ENCODE measurements around the gene CNIH1.
"Not testable (repeated sequence)": the region's sequence is repeated elsewhere in the genome, so short reads cannot be mapped to it uniquely, and the experiment has no call there.

The CNIH1 gene

GRCh38 chr14:54428527-54428926 lies 12.6 kb downstream of the CNIH1 start:
- no peak for DNase-seq (ENCODE audit: low read depth)

GRCh38 chr14:54427871-54428270 lies 13.3 kb downstream of the CNIH1 start:
- no peak for DNase-seq (ENCODE audit: low read depth)

GRCh38 chr14:54425537-54426274 lies 15.5 kb downstream of the CNIH1 start:
- no peak for DNase-seq (ENCODE audit: low read depth)

GRCh38 chr14:54425068-54425467 lies 16.1 kb downstream of the CNIH1 start:
- DNase-seq (ENCODE audit: low read depth) = no peak

- DNase-seq (ENCODE audit: low read depth) = no peak
Measured at GRCh38 chr14:54424479-54424901, 16.7 kb downstream of the CNIH1 start.

GRCh38 chr14:54423991-54424390 lies 17.2 kb downstream of the CNIH1 start:
- no peak for DNase-seq (ENCODE audit: low read depth)

GRCh38 chr14:54420478-54421142 lies 20.6 kb downstream of the CNIH1 start:
- DNase-seq (ENCODE audit: low read depth) = no peak

- DNase-seq (ENCODE audit: low read depth) = no peak
Measured at GRCh38 chr14:54411371-54411770, 29.8 kb downstream of the CNIH1 start.

GRCh38 chr14:54410215-54410614 lies 31.0 kb downstream of the CNIH1 start:
- DNase-seq (ENCODE audit: low read depth) = no peak

GRCh38 chr14:54403401-54404005 lies 37.7 kb downstream of the CNIH1 start:
- not testable (repeated sequence) for DNase-seq (ENCODE audit: low read depth)

GRCh38 chr14:54399560-54399959 lies 41.6 kb downstream of the CNIH1 start:
- DNase-seq (ENCODE audit: low read depth) = no peak

- DNase-seq (ENCODE audit: low read depth) = peak; percentile 77
Measured at GRCh38 chr14:54396493-54397335, 44.5 kb downstream of the CNIH1 start, which contains the start of gene CDKN3. Gene CDKN3, plus strand, starts transcription at chr14:54397007. Its CDS starts 62 bp downstream, at chr14:54397069.

GRCh38 chr14:54396183-54396492 lies 45.0 kb downstream of the CNIH1 start:
- DNase-seq (ENCODE audit: low read depth) = no peak

GRCh38 chr14:54395716-54396115 lies 45.5 kb downstream of the CNIH1 start:
- DNase-seq (ENCODE audit: low read depth) = no peak

- no peak for DNase-seq (ENCODE audit: low read depth)
Measured at GRCh38 chr14:54395284-54395683, 45.9 kb downstream of the CNIH1 start.

- no peak for DNase-seq (ENCODE audit: low read depth)
Measured at GRCh38 chr14:54394596-54394995, 46.6 kb downstream of the CNIH1 start.

GRCh38 chr14:54392986-54393884 lies 47.9 kb downstream of the CNIH1 start:
- DNase-seq (ENCODE audit: low read depth) = not testable (repeated sequence)

- DNase-seq (ENCODE audit: low read depth) = no peak
Measured at GRCh38 chr14:54392131-54392859, 48.9 kb downstream of the CNIH1 start.

GRCh38 chr14:54387328-54387727 lies 53.8 kb downstream of the CNIH1 start:
- no peak for DNase-seq (ENCODE audit: low read depth)

- no peak for DNase-seq (ENCODE audit: low read depth)
Measured at GRCh38 chr14:54385556-54385955, 55.6 kb downstream of the CNIH1 start.

GRCh38 chr14:54383835-54384234 lies 57.3 kb downstream of the CNIH1 start:
- DNase-seq (ENCODE audit: low read depth) = no peak
